Measurements from ENCODE around the gene INSIG2.

Gene INSIG2

GRCh38 chr2:118131771-118132170 lies 43.5 kb downstream of the INSIG2 start:
- no peak for DNase-seq

- no peak for DNase-seq
These were observed 45.6 kb downstream of the INSIG2 start for GRCh38 chr2:118133916-118134315.

GRCh38 chr2:118134650-118135049 lies 46.4 kb downstream of the INSIG2 start:
- no peak for DNase-seq

GRCh38 chr2:118145207-118145606 lies 56.9 kb downstream of the INSIG2 start:
- no peak for DNase-seq

GRCh38 chr2:118145806-118146205 lies 57.5 kb downstream of the INSIG2 start:
- no peak for DNase-seq

- no peak for DNase-seq
These were observed 58.3 kb downstream of the INSIG2 start for GRCh38 chr2:118146315-118147283.

- DNase-seq = no peak
These were observed 59.9 kb downstream of the INSIG2 start for GRCh38 chr2:118148133-118148532.

- DNase-seq = no peak
These were observed 60.5 kb downstream of the INSIG2 start for GRCh38 chr2:118148809-118149208.

- DNase-seq = no peak
These were observed 62.0 kb downstream of the INSIG2 start for GRCh38 chr2:118150294-118150693.

GRCh38 chr2:118151831-118152230 lies 63.6 kb downstream of the INSIG2 start:
- no peak for DNase-seq

GRCh38 chr2:118153433-118153832 lies 65.2 kb downstream of the INSIG2 start:
- no peak for DNase-seq

- no peak for DNase-seq
These were observed 65.9 kb downstream of the INSIG2 start for GRCh38 chr2:118154176-118154575.
